HG02840 (cell line): Measurements from ENCODE around the gene AP3D1.
"Not testable (repeated sequence)": the region's sequence is repeated elsewhere in the genome, so short reads cannot be mapped to it uniquely, and the experiment has no call there.

ENCODE experiments used
- ATAC-seq: cut with Tn5 transposase; IDR thresholded peaks from one replicate; pipeline ENCODE4 v1.9.1; 2021; ENCODE audit warnings: mild to moderate bottlenecking, moderate library complexity, moderate number of reproducible peaks; ENCODE audit not compliant: unreplicated experiment, low FRiP score

AP3D1 gene

GRCh38 chr19:2091926-2092525 is 59.3 kb downstream of the AP3D1 start:
- ATAC-seq, result not testable (repeated sequence)

DNA sequence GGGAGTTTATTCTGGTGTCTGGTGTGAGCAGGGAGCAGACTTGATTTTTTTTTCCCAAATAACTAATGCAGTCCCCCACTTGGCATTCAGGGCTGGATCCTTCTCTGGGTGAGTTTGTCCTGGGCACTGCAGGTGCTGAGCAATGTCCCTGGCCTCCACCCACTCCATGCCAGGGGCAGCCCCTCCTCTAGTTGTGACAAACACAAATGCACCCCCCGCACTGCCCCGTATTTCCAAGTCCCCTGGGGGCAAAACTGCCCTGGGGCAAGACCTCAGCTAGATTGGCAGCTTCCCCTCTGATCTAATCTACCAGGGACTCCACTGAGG is 61.7 kb downstream of the AP3D1 start:
- ATAC-seq, result peak; percentile 3

GRCh38 chr19:2089001-2089711 is 62.2 kb downstream of the AP3D1 start:
- ATAC-seq, result no peak

- no peak for ATAC-seq
Measured at GRCh38 chr19:2087621-2088100, 63.7 kb downstream of the AP3D1 start.

DNA sequence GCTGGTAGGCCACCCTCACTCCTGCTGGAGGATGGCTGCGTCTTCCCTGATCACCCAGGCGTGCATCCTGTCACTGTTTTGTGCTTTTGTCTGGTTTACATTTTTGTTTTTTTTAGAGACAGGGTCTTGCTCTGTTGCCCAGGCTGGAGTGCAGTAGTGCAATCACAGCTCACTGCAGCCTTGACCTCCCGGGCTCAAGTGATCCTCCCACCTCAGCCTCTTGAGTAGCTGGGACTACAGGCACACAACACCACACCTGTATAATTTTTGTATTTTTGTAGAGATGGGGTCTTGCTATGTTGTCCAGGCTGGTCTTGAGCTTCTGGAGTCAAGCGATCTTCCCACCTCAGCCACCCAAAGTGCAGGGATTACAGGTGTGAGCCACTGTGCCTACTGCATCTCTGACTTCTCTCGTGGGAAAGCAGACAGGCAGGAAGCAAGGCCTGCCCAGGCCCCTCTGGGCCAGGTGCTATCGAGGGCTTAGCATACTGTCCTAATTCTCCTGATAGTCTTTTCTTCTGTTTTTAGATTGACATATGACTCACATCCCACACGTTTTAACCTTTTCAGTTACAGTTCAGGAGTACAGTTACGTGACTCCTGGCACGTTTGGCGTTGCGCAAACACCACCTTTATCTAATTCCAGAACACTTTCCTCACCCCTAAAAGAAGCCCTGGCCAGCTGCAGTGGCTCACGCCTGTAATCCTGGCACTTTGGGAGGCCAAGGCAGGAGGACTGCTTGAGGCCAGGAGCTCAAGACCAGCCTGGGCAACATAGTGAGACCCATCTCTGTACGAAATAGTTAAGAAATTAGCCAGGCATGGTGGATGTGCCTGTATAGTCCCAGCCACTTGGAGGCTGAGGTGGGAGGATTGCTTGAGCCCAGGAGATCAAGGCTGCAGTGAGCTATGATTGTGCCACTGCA is 64.4 kb downstream of the AP3D1 start:
- ATAC-seq, result not testable (repeated sequence)

DNA sequence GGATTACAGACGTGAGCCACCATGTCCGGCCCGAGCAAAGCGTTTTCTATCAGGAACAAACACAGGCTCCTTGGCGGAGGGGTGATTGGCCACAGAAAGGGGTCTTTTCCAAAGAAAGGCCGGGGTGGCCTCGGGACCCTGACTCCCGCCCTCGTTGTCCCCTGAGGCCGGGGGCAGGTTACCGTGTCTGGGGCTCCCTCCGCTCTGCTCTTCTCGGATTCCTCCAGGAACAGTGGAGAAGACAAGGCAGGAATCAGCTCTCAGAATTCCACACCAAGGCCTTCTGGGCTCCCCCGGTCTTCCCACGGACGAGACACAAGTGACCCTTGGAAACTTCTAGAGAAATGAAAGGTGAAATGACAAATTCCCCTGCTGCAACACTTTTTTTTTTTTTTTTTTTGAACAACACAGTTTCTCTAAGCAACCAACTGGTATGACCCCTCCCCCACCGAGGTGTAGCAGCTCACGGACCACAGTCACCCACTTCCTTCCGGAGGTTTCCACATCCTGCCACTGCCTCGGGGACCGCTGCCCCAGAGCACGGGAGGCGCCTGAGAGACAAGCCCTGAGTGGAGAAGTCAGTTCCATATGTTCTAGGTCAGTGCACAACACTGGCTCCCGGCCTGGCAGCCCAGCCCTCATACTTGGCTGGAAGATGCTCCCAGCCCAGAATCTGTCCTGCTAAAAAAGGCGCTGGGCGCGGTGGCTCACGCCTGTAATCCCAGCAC is 66.2 kb downstream of the AP3D1 start:
- ATAC-seq, result peak; percentile 29

GRCh38 chr19:2083174-2083854 is 68.1 kb downstream of the AP3D1 start:
- no peak for ATAC-seq

- ATAC-seq, result no peak
Measured at GRCh38 chr19:2081873-2082810, 69.2 kb downstream of the AP3D1 start.

GRCh38 chr19:2080336-2080988 is 70.9 kb downstream of the AP3D1 start:
- no peak for ATAC-seq

GRCh38 chr19:2079865-2080301 is 71.5 kb downstream of the AP3D1 start:
- ATAC-seq, result no peak

- no peak for ATAC-seq
Measured at GRCh38 chr19:2079076-2079864, 72.1 kb downstream of the AP3D1 start.

DNA sequence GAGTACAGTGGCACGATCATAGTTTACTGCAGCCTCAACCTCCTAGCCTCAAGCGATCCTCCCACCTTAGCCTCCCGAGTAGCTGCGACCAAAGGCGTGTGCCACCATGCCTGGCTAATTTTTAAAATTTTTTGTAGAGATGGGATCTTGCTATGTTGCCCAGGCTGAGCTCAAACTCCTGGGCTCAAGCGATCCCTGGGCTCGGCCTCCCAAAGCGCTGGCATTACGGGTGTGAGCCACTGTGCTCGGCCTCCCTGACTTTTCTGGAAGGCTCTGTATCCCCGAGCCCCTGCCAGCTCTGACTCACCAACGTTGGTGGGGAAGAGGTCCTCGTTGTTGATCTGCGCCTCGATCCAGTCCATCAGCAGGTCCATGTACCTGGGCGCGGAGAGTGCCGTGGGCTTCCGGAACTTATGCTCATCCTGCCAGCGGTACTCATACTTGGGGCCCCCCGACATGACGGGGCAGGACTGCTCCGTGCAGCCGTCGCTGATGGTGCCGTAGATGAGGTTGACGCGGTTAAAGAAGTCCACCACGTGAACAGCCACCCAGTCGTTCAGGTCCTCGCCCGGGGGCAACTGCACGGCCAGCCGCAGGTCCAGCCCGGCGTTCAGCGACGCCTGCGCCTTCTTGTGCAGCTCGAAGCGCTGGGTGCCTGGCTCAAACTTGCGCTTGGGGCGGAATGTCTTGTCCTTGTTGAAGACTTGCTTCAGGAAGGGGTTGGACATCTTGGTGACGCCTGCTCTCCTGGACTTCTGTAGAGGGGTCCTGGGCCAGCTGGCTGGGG is 73.3 kb downstream of the AP3D1 start:
- ATAC-seq, result no peak

- ATAC-seq, result no peak
Measured at GRCh38 chr19:2077398-2077797, 74.0 kb downstream of the AP3D1 start.

GRCh38 chr19:2076526-2076944 is 74.8 kb downstream of the AP3D1 start:
- no peak for ATAC-seq

DNA sequence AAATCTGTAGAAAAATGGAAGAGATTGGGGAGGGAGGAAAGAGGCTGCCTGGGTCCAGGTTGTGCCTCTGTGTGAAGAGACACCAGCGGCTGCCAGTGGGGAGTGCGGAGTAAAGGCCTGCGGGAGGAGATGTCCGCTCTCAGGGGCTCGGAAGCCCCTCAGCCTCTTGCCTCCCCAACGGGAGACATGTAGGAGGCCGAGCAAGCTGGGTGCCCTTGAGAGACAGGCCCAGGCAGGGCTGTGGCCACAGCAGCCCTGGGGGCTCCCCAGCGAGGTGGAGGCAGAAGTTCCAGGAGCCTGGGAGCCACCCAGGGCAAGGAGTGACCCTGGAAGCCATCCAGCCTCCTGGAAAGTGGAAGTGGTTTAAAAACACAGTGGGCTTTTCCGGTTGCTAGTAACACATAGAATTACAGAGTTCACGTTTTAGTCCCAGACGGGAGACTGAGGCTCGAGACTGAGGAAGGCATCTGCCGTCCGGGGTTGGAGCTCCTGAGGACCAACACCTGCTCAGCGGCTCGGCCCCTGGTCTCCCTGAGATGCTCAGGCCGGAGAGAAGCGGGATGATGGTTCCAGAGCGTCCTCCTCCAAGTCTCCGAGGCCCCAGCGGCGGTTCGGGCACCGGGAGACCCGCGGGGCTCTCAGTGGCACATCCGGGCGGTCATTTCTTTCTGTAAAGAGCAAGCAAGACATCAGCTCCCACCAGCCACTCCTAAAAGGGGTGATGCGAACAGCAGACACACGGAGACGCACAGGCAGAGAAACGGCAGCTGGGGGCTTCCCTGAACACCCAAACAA is 78.4 kb downstream of the AP3D1 start:
- ATAC-seq, result no peak
